IMR-90 (cell line): ENCODE measurements around the gene PGR. TPM values are rescaled to one million over a fixed set of nuclear protein-coding genes. Genes with fewer than 3 reads are reported as not detected.

ENCODE experiments used
- ATAC-seq: fragments of 200-7000 bp; cut with Tn5 transposase; 2 replicates; pipeline ENCODE4 v1.9.1; 2020; ENCODE audit warnings: low read depth, mild to moderate bottlenecking, moderate library complexity
- BruUV-seq: library from RNA; stranded (reverse); fragments of 400-500 nt; replicated peaks from 2 replicates; lab custom pipeline; 2021; lab: Mats Ljungman, UMichigan
- CTCF ChIA-PET: fragments of 300-600 bp; formaldehyde crosslinking; extraction: SDS; loops from one replicate; lab custom pipeline; 2021; ENCODE audit warnings: antibody characterized with exemption; lab: Yijun Ruan, JAX
- POLR2A ChIA-PET: fragments of 300-600 bp; sonication (Branson Sonifier 250); formaldehyde crosslinking; loops from one replicate; lab custom pipeline; 2022; ENCODE audit warnings: antibody characterized with exemption; ENCODE audit not compliant: unreplicated experiment; lab: Charles Lee
- DNase-seq: peaks from one replicate; pipeline ENCODE4 v3.0.0; 2013
- H2AFZ ChIP-seq: replicated peaks from 2 replicates; pipeline ENCODE3; 2013; ENCODE audit warnings: low read length, mild to moderate bottlenecking; ENCODE audit not compliant: poor library complexity
- H2AK5ac ChIP-seq: 2 replicates; pipeline ENCODE4 v1.6.1; 2013; ENCODE audit warnings: low read depth, low read length, inconsistent platforms
- H2AK9ac ChIP-seq: replicated peaks from 2 replicates; pipeline ENCODE3; 2013; ENCODE audit warnings: mild to moderate bottlenecking, low read depth, low read length, moderate library complexity; ENCODE audit not compliant: poor library complexity
- H2BK120ac ChIP-seq: 2 replicates; pipeline ENCODE4 v1.6.1; 2013; ENCODE audit warnings: low read depth, low read length, inconsistent platforms
- H2BK15ac ChIP-seq: 3 replicates; pipeline ENCODE4 v1.6.1; 2013; ENCODE audit warnings: low read depth, low read length, inconsistent platforms
- H2BK20ac ChIP-seq: 2 replicates; pipeline ENCODE4 v1.6.1; 2013; ENCODE audit warnings: low read depth, mild to moderate bottlenecking, inconsistent platforms, low read length, moderate library complexity
- H2BK5ac ChIP-seq: 2 replicates; pipeline ENCODE4 v1.6.1; 2013; ENCODE audit warnings: mild to moderate bottlenecking, low read depth, low read length, inconsistent platforms; ENCODE audit not compliant: poor library complexity, severe bottlenecking
- H3K14ac ChIP-seq: replicated peaks from 2 replicates; pipeline ENCODE4 v1.6.1; 2013; ENCODE audit warnings: low read depth, low read length, inconsistent platforms
- H3K18ac ChIP-seq: 2 replicates; pipeline ENCODE4 v1.6.1; 2013; ENCODE audit warnings: low read depth, low read length, control low read depth
- H3K23ac ChIP-seq: 2 replicates; pipeline ENCODE4 v1.6.1; 2013; ENCODE audit warnings: low read depth, low read length, inconsistent platforms
- H3K27ac ChIP-seq: 2 replicates; pipeline ENCODE4 v1.5.1; 2013; ENCODE audit warnings: mild to moderate bottlenecking, control low read depth, low read length; ENCODE audit not compliant: insufficient read depth
- H3K27me3 ChIP-seq: 2 replicates; pipeline ENCODE4 v1.6.1; 2013; ENCODE audit warnings: low read length; ENCODE audit not compliant: control insufficient read depth, insufficient read depth
- H3K36me3 ChIP-seq: 2 replicates; pipeline ENCODE4 v1.6.1; 2013; ENCODE audit warnings: low read length, mixed read lengths; ENCODE audit not compliant: control insufficient read depth, insufficient read depth
- H3K4ac ChIP-seq: 2 replicates; pipeline ENCODE4 v1.6.1; 2013; ENCODE audit warnings: low read depth, low read length, inconsistent platforms
- H3K4me1 ChIP-seq: 2 replicates; pipeline ENCODE4 v1.6.1; 2013; ENCODE audit warnings: low read length, mixed read lengths; ENCODE audit not compliant: control insufficient read depth, insufficient read depth
- H3K4me2 ChIP-seq: 2 replicates; pipeline ENCODE4 v1.6.1; 2013; ENCODE audit warnings: low read depth, mild to moderate bottlenecking, control low read depth, low read length, moderate library complexity
- H3K4me3 ChIP-seq: 2 replicates; pipeline ENCODE4 v1.5.1; 2013; ENCODE audit warnings: low read depth, mild to moderate bottlenecking, control low read depth, low read length, moderate library complexity; ENCODE audit not compliant: insufficient read depth
- H3K56ac ChIP-seq: 2 replicates; pipeline ENCODE4 v1.6.1; 2013; ENCODE audit warnings: low read length, inconsistent platforms; ENCODE audit not compliant: insufficient read depth; ENCODE audit errors: extremely low read depth
- H3K79me1 ChIP-seq, 2 experiments: 2 replicates each; pipeline ENCODE4 v1.6.1; 2013; ENCODE audit warnings: low read length in 2 of 2, inconsistent platforms in 1 of 2, low read depth in 1 of 2
- H3K9ac ChIP-seq: 2 replicates; pipeline ENCODE4 v1.6.1; 2013; ENCODE audit warnings: low read depth, low read length, control low read depth
- H3K9me1 ChIP-seq: 2 replicates; pipeline ENCODE4 v1.6.1; 2013; ENCODE audit warnings: low read length, inconsistent platforms; ENCODE audit not compliant: insufficient read depth
- H3K9me3 ChIP-seq: 2 replicates; pipeline ENCODE4 v1.6.1; 2013; ENCODE audit warnings: low read length; ENCODE audit not compliant: control insufficient read depth, insufficient read depth
- H4K20me1 ChIP-seq: 2 replicates; pipeline ENCODE4 v1.6.1; 2013; ENCODE audit warnings: low read length, inconsistent platforms; ENCODE audit not compliant: insufficient read depth
- H4K5ac ChIP-seq: 2 replicates; pipeline ENCODE4 v1.6.1; 2013; ENCODE audit warnings: mild to moderate bottlenecking, low read depth, low read length, control low read depth
- H4K8ac ChIP-seq, 2 experiments: 2 replicates each; pipeline ENCODE4 v1.6.1; 2013; ENCODE audit warnings: low read depth in 2 of 2, low read length in 2 of 2, control low read depth in 1 of 2, inconsistent platforms in 1 of 2
- H4K91ac ChIP-seq: 2 replicates; pipeline ENCODE4 v1.6.1; 2013; ENCODE audit warnings: low read depth, low read length, inconsistent platforms; ENCODE audit not compliant: insufficient read depth
- CEBPB ChIP-seq: IDR thresholded peaks from 2 replicates; pipeline ENCODE4 v1.6.1; 2012; ENCODE audit warnings: low read depth, low read length, improper control_type of control experiment
- CHD1 ChIP-seq: IDR thresholded peaks from 2 replicates; pipeline ENCODE4 v1.6.1; 2012; ENCODE audit warnings: low read depth, low read length, improper control_type of control experiment
- FOS ChIP-seq: fragments of 150-350 bp; IDR thresholded peaks from 2 replicates; pipeline ENCODE4 v1.6.1; 2016; ENCODE audit warnings: low read depth, low read length
- MXI1 ChIP-seq: IDR thresholded peaks from 2 replicates; pipeline ENCODE4 v1.6.1; 2012; ENCODE audit warnings: low read depth, mild to moderate bottlenecking, low read length, moderate library complexity, borderline replicate concordance
- NFE2L2 ChIP-seq: fragments of 150-350 bp; IDR thresholded peaks from 2 replicates; pipeline ENCODE4 v1.6.1; 2016; ENCODE audit warnings: low read depth, mild to moderate bottlenecking, low read length
- SMC3 ChIP-seq: fragments of 150-350 bp; IDR thresholded peaks from 2 replicates; pipeline ENCODE4 v1.6.1; 2016; ENCODE audit warnings: low read depth, mild to moderate bottlenecking, antibody characterized with exemption, low read length, moderate library complexity
- dilution Hi-C: fragments of 300-500 bp; cut with HindIII; formaldehyde crosslinking; loops from one replicate; pipeline ENCODE4 v1.14.3; 2018; ENCODE audit warnings: low sequenced_read_pairs; ENCODE audit not compliant: unreplicated experiment
- in situ Hi-C: fragments of 300-500 bp; cut with MboI; formaldehyde crosslinking; loops from 3 replicates; pipeline ENCODE4 v1.14.3; 2019; ENCODE audit warnings: low sequenced_read_pairs, inconsistent platforms, mixed read lengths
- intact Hi-C: fragments of 100-400 bp; cut with micrococcal nuclease; formaldehyde crosslinking; loops from 2 replicates; pipeline ENCODE4 v1.10.0; 2022
- polyA plus RNA-seq, 3 experiments: library from polyadenylated mRNA; depleted of rRNA; stranded (reverse); fragments of >200 nt; gene quantifications; 2 replicates each; pipeline ENCODE4 v1.2.3, GENCODE V29; 2012; ENCODE audit warnings: low replicate concordance in 1 of 3
- total RNA-seq: library from RNA; depleted of rRNA; stranded (reverse); fragments of >200 nt; gene quantifications from 2 replicates; pipeline ENCODE4 v1.2.3, GENCODE V29; 2012
- TF ChIP-seq, protein P1 (sequence below): fragments of 150-350 bp; IDR thresholded peaks from 2 replicates; pipeline ENCODE4 v1.6.1; 2016; ENCODE audit warnings: low read depth, mild to moderate bottlenecking, low read length, moderate library complexity, borderline replicate concordance

PGR gene
- total and polyA plus RNA-seq, 2 of the 4 experiments (the other 2 are of a cell fraction): under 0.01 TPM; not detected in 1

GRCh38 chr11:101082813-101083212 is 46.8 kb downstream of the PGR start:
- no peak overlapping the region for H2BK20ac ChIP-seq
- H3K4me3 ChIP-seq: no peak overlapping the region
- intact Hi-C loops (no loop called here), dilution Hi-C loops (no loop called here), in situ Hi-C loops (no loop called here)
- H4K91ac ChIP-seq: no peak overlapping the region
- no peak overlapping the region for H3K4me2 ChIP-seq
- H3K9ac ChIP-seq: no peak overlapping the region
- H2AK5ac ChIP-seq: no peak overlapping the region
- no peak overlapping the region for H2BK15ac ChIP-seq
- ATAC-seq: no peak
- H4K5ac ChIP-seq: no peak overlapping the region
- H3K18ac ChIP-seq: no peak overlapping the region
- H4K20me1 ChIP-seq: no peaks in the 10 kb centered on the region
- no TSS peak for BruUV-seq
- no peak for DNase-seq
- H3K27ac ChIP-seq: no peak overlapping the region
- H3K9me3 ChIP-seq: no peaks in the 10 kb centered on the region; the same call in 1 of the 2 replicates
- no peak overlapping the region for H3K14ac ChIP-seq
- no peak overlapping the region for H3K56ac ChIP-seq
- ChIA-PET POLR2A (no interaction called here), CTCF (no interaction called here)
- H3K36me3 ChIP-seq: no peaks in the 10 kb centered on the region
- no peak for TF ChIP-seq FOS
- no peak for TF ChIP-seq CEBPB
- no peak for TF ChIP-seq SMC3
- TF ChIP-seq, protein P1, sequence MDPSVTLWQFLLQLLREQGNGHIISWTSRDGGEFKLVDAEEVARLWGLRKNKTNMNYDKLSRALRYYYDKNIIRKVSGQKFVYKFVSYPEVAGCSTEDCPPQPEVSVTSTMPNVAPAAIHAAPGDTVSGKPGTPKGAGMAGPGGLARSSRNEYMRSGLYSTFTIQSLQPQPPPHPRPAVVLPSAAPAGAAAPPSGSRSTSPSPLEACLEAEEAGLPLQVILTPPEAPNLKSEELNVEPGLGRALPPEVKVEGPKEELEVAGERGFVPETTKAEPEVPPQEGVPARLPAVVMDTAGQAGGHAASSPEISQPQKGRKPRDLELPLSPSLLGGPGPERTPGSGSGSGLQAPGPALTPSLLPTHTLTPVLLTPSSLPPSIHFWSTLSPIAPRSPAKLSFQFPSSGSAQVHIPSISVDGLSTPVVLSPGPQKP: no peak
- TF ChIP-seq CHD1: no peak
- no peak for TF ChIP-seq NFE2L2
- no peak for TF ChIP-seq MXI1
- no peak overlapping the region for H2AFZ ChIP-seq
- H2AK9ac ChIP-seq: no peak overlapping the region
- no peaks in the 10 kb centered on the region for H3K9me1 ChIP-seq
- no peak overlapping the region for H3K23ac ChIP-seq
- no peaks in the 10 kb centered on the region for H3K79me1 ChIP-seq
- H3K4me1 ChIP-seq: no peaks in the 10 kb centered on the region
- H3K4ac ChIP-seq: no peak overlapping the region
- H2BK5ac ChIP-seq: no peak overlapping the region
- H3K27me3 ChIP-seq: no peaks in the 10 kb centered on the region
- no peak overlapping the region for H4K8ac ChIP-seq
- H2BK120ac ChIP-seq: no peak overlapping the region
